GM18873 (cell line): Measurements from ENCODE around the gene RFX8.

Experiments
- ATAC-seq: cut with Tn5 transposase; IDR thresholded peaks from one replicate; pipeline ENCODE4 v1.9.1; 2021; ENCODE audit warnings: mild to moderate bottlenecking, moderate library complexity, moderate number of reproducible peaks; ENCODE audit not compliant: unreplicated experiment, low FRiP score

The RFX8 gene

DNA sequence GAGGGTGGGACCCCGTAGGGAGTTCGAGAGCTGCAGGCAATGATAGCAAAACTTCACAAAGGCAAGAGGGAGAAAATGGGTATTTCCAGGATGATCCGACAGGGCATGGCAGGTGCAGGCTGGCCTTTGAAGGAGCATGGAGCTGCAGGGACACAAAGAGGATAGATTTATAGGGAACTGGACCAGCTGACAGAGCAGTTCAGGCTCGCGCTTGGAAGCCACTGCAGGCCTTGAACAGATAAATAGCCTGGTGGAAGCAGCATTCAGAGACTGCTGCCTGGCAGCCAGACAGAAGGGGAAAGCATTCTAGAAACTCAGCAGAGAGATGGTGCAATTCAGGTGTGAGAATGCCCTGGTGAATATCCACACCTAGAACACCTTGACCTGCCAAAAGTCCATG is 58.3 kb downstream of the RFX8 start:
- ATAC-seq = no peak

DNA sequence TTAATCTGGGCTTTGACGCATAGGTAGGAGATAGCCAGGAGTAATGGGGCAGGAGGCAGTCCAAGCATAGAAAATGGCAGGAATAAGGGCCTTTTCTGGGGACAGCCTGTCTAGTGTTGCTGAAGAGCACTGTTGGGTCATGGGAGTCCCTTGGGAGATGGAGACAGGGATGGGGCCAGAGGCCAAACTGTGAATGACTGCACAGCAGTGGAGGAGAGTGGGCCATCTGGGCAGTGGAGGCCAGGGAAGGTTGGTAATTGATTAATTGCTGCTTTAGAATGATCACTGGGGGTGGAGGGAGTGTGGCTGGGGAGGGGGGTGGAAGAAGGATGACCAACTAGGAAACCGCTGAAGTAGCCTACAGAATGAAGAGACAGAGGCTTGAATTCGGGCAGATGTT is 59.0 kb downstream of the RFX8 start:
- ATAC-seq = no peak

DNA sequence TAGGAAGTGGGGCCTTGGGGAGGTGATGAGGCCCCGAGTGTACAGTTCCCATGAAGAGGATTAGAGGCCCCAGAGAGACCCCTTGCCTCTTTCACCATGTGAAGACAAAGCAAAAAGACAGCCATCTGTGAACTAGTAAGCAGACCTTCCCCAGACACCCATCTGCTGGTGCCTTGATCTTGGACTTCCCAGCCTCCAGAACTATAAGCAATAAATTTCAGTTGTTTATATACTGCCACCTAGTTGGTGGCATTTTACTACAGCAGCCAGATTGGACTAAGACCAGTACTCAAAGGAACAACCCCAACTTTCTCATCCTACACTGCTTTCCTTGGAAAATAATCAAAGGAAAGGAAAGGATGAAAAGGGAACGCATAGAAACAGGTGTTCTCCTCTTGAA is 59.7 kb downstream of the RFX8 start:
- no peak for ATAC-seq

DNA sequence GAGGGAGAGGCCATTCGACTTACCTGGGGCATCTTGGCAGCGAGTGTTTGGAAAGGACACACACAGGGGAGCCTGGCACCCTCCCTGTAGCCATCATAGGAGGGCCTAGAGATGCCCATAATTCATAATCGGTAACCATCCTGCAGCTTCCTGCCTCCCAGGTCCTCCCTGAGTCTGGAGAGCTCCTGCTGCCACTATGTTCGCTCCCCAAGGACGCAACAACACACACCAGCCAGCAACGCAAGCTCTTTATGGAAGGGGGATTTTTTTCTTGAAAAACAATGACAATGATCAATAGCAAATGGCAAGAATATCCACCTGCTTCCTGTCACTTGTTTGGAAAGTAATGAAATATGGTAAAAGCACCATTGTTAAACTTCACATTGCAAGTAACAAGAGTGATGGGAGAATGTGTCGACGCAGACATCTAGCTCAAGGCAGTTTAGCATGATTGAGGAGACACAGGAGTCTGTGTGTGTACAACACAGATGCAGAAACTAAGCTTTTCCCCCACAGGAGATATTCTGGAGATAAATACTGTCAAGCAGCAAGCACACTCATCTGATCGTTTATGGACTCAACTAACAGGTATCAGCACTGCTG is 62.7 kb downstream of the RFX8 start:
- no peak for ATAC-seq

- ATAC-seq = no peak
These were observed 64.2 kb downstream of the RFX8 start for GRCh38 chr2:101410746-101411145.

DNA sequence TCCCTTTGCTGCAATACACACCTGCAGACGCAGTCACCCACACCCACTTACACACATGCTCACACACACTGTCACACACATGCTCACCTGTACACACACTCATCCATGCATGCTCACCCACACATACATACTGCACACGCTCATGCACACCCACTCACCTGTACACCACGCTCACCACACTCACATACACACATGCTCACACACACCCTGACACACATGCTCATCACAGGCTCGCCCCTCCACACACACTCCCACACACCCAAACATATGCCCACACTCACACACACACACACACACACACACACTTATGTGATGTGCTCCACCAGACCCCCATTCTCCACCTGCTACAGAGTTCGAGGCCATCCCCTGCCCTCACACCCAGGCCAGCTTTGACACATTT is 64.8 kb downstream of the RFX8 start:
- ATAC-seq = no peak

- no peak for ATAC-seq
These were observed 65.2 kb downstream of the RFX8 start for GRCh38 chr2:101409699-101410098.

GRCh38 chr2:101408925-101409324 is 66.0 kb downstream of the RFX8 start:
- ATAC-seq = no peak

GRCh38 chr2:101405351-101405899 is 69.5 kb downstream of the RFX8 start:
- no peak for ATAC-seq

- ATAC-seq = no peak
These were observed 71.2 kb downstream of the RFX8 start for GRCh38 chr2:101403745-101404144.

GRCh38 chr2:101402630-101403029 is 72.3 kb downstream of the RFX8 start:
- no peak for ATAC-seq

DNA sequence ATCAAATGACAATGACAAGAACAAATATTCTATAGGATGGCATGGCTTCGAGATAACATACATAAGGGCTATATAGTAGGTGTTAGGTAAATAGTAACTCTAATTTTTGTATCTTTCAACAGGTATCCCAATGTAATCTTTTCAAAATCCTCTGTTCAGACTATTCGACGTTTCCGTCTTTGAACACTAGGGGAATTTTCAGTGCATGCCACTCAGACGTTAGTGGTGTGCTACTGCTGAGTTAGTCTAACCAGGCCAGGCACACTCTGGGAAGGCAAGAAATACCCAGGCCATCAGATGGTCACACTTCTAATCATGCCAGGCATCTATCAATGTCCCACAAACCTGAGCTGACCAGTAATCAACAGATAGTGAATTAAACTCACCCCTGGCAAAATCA is 73.0 kb downstream of the RFX8 start:
- ATAC-seq = no peak

- no peak for ATAC-seq
These were observed 73.6 kb downstream of the RFX8 start for GRCh38 chr2:101401326-101401665.

DNA sequence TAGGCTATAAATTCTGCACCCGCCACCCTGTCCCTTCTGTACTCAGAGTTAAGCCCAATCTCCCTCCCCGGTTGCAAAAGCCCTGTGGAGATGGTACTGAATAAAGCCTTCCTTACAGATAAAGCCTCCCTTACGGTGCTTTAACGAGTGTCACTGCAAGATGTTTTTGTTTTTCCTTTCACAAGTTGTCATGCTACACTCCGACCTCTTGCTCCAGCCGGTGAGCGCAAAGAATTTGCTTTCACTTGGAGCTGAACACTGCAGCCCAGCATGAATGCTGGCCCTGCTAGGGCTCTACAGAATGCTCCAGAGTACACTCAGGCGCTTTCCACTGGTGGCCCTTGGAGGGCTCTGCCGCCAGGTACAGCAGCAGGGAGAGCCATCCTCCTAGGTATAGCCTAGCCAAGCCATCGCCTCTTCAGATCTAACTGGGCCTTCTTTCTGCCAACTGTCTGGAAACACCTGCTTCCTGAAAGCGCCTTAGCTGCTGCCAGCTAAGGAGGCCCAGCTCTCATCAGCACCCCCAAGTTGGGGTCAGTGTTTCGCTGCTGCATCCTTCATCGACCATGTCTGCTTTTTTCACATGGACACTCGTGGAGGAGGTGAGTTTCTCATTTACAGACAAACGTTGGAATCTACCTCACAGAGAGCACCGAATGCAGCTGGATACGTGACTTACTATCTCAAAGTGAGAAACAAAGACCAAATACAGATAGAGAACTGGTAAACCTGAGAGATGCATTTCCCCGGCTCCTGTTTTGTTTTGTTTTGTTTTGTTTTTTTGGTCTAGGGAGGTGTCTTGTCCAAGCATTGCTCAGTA is 74.2 kb downstream of the RFX8 start:
- ATAC-seq = no peak

DNA sequence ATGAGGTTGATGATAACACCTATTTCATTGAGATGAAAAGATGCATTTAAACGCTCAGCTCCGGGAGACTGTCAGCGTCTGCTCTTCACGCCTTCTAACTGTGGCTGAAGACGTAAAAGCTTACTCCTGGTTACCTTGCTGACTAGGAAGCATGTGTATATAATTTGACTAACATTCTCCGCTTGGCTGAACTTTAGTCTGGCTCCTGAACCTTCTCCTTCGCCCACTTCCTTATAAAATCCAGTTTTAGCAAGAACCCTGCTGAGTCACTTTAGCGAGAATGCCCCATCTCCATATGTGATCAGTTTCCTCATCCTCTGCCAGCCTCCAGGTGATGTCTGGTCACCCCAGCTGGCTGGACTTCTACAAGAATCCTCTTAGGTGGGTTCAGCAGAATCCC is 74.9 kb downstream of the RFX8 start:
- no peak for ATAC-seq

- no peak for ATAC-seq
These were observed 75.7 kb downstream of the RFX8 start for GRCh38 chr2:101399021-101399799.

- no peak for ATAC-seq
These were observed 76.6 kb downstream of the RFX8 start for GRCh38 chr2:101398116-101398821.

- ATAC-seq = no peak
These were observed 78.6 kb downstream of the RFX8 start for GRCh38 chr2:101396316-101396717.

- ATAC-seq = no peak
These were observed 79.2 kb downstream of the RFX8 start for GRCh38 chr2:101395545-101396315.

- ATAC-seq = no peak
These were observed 86.7 kb downstream of the RFX8 start for GRCh38 chr2:101388232-101388631.
